Chondrocyte (in vitro differentiated cells): ENCODE measurements around the gene RALGAPA2. TPM values are rescaled to one million over a fixed set of nuclear protein-coding genes. Genes with fewer than 3 reads are reported as not detected.

Experiments
- DNase-seq: peaks from one replicate; pipeline ENCODE4 v3.0.0; 2021; ENCODE audit warnings: mixed read lengths, low spot score
- H3K27ac Mint-ChIP-seq: one replicate; pipeline ENCODE4 v1.8.0; 2021; ENCODE audit warnings: mild to moderate bottlenecking, moderate library complexity, mixed read lengths; ENCODE audit not compliant: unreplicated experiment
- H3K27me3 Mint-ChIP-seq: 2 replicates; pipeline ENCODE4 v1.8.0; 2021; ENCODE audit warnings: low read depth, mixed read lengths
- H3K36me3 Mint-ChIP-seq: 2 replicates; pipeline ENCODE4 v1.8.0; 2021; ENCODE audit warnings: low read depth, mixed read lengths
- H3K4me1 Mint-ChIP-seq: 2 replicates; pipeline ENCODE4 v1.8.0; 2021; ENCODE audit warnings: low read depth, mild to moderate bottlenecking, mixed read lengths
- H3K4me3 Mint-ChIP-seq: one replicate; pipeline ENCODE4 v1.8.0; 2021; ENCODE audit warnings: mild to moderate bottlenecking, moderate library complexity, mixed read lengths; ENCODE audit not compliant: unreplicated experiment
- H3K9me3 Mint-ChIP-seq: 2 replicates; pipeline ENCODE4 v1.8.0; 2021; ENCODE audit warnings: low read depth, mixed read lengths
- total RNA-seq: library from RNA; stranded (reverse); gene quantifications from 3 replicates; pipeline ENCODE4 v1.2.1, GENCODE V29; 2021
- TF ChIP-seq, protein P1 (sequence below): fragments of 200-600 bp; sonication (generic); IDR thresholded peaks from 2 replicates; pipeline ENCODE4 v1.5.0; 2021; ENCODE audit warnings: antibody characterized with exemption, mild to moderate bottlenecking, moderate library complexity

The RALGAPA2 gene
- total RNA-seq, 1 donor from 2014 or later: 9.5 TPM

DNA sequence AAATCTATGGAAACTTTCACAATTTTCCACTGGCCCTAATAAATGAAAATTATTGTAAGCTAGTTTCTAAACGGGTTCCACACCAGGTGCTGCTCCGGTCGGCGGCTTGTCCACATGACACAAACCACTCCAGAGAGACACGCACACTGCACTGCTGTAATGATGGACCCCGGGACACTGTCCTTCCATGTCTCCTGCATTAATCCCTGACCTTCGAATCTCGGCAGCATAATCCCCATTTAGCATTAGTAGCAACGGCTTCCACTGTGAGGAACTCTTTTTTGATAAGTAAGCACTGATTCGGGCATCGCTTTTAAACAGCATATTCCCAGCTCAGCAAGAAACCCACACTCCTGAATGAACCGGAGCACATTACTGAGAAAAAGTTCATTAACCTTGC lies 301.0 kb downstream of the RALGAPA2 start:
- H3K4me3 Mint-ChIP-seq: no peak overlapping the region
- DNase-seq: no peak
- no peaks in the 10 kb centered on the region for H3K27me3 Mint-ChIP-seq
- no peaks in the 10 kb centered on the region for H3K36me3 Mint-ChIP-seq
- no peaks in the 10 kb centered on the region for H3K4me1 Mint-ChIP-seq
- H3K27ac Mint-ChIP-seq: no peak overlapping the region
- H3K9me3 Mint-ChIP-seq: no peaks in the 10 kb centered on the region
- TF ChIP-seq, protein P1, sequence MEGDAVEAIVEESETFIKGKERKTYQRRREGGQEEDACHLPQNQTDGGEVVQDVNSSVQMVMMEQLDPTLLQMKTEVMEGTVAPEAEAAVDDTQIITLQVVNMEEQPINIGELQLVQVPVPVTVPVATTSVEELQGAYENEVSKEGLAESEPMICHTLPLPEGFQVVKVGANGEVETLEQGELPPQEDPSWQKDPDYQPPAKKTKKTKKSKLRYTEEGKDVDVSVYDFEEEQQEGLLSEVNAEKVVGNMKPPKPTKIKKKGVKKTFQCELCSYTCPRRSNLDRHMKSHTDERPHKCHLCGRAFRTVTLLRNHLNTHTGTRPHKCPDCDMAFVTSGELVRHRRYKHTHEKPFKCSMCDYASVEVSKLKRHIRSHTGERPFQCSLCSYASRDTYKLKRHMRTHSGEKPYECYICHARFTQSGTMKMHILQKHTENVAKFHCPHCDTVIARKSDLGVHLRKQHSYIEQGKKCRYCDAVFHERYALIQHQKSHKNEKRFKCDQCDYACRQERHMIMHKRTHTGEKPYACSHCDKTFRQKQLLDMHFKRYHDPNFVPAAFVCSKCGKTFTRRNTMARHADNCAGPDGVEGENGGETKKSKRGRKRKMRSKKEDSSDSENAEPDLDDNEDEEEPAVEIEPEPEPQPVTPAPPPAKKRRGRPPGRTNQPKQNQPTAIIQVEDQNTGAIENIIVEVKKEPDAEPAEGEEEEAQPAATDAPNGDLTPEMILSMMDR: no peak

- TF ChIP-seq, protein P1: no peak
- Mint-ChIP-seq H3K27me3 (no peaks in the 10 kb centered on the region), H3K36me3 (no peaks in the 10 kb centered on the region), H3K9me3 (no peaks in the 10 kb centered on the region), H3K4me1 (no peaks in the 10 kb centered on the region), H3K4me3 (no peak overlapping the region), H3K27ac (no peak overlapping the region)
- DNase-seq: no peak
These were observed 301.8 kb downstream of the RALGAPA2 start for GRCh38 chr20:20410678-20411077.

- no peaks in the 10 kb centered on the region for H3K4me1 Mint-ChIP-seq
- no peaks in the 10 kb centered on the region for H3K27me3 Mint-ChIP-seq
- H3K4me3 Mint-ChIP-seq: no peak overlapping the region
- TF ChIP-seq, protein P1: no peak
- no peaks in the 10 kb centered on the region for H3K9me3 Mint-ChIP-seq
- DNase-seq: no peak
- H3K27ac Mint-ChIP-seq: no peak overlapping the region
- H3K36me3 Mint-ChIP-seq: no peaks in the 10 kb centered on the region
These were observed 303.1 kb downstream of the RALGAPA2 start for GRCh38 chr20:20409331-20409730.

- H3K27ac Mint-ChIP-seq: no peak overlapping the region
- H3K27me3 Mint-ChIP-seq: no peaks in the 10 kb centered on the region
- no peaks in the 10 kb centered on the region for H3K36me3 Mint-ChIP-seq
- TF ChIP-seq, protein P1: peak; percentile 42
- H3K4me3 Mint-ChIP-seq: no peak overlapping the region
- no peaks in the 10 kb centered on the region for H3K4me1 Mint-ChIP-seq
- H3K9me3 Mint-ChIP-seq: no peaks in the 10 kb centered on the region
- no peak for DNase-seq
These were observed 304.3 kb downstream of the RALGAPA2 start for GRCh38 chr20:20407891-20408805.

- no peak overlapping the region for H3K4me3 Mint-ChIP-seq
- H3K27ac Mint-ChIP-seq: no peak overlapping the region
- H3K4me1 Mint-ChIP-seq: no peaks in the 10 kb centered on the region
- H3K36me3 Mint-ChIP-seq: no peaks in the 10 kb centered on the region
- TF ChIP-seq, protein P1: no peak
- H3K27me3 Mint-ChIP-seq: no peaks in the 10 kb centered on the region
- DNase-seq: no peak
- no peaks in the 10 kb centered on the region for H3K9me3 Mint-ChIP-seq
These were observed 306.1 kb downstream of the RALGAPA2 start for GRCh38 chr20:20406306-20406705.
